IMR-90 (cell line): ENCODE measurements around the gene HOXB1. TPM values are rescaled to one million over a fixed set of nuclear protein-coding genes. Genes with fewer than 3 reads are reported as not detected.

ENCODE experiments used
- ATAC-seq: fragments of 200-7000 bp; cut with Tn5 transposase; 2 replicates; pipeline ENCODE4 v1.9.1; 2020; ENCODE audit warnings: low read depth, mild to moderate bottlenecking, moderate library complexity
- BruUV-seq: library from RNA; stranded (reverse); fragments of 400-500 nt; replicated peaks from 2 replicates; lab custom pipeline; 2021; lab: Mats Ljungman, UMichigan
- CTCF ChIA-PET: fragments of 300-600 bp; formaldehyde crosslinking; extraction: SDS; loops from one replicate; lab custom pipeline; 2021; ENCODE audit warnings: antibody characterized with exemption; lab: Yijun Ruan, JAX
- POLR2A ChIA-PET: fragments of 300-600 bp; sonication (Branson Sonifier 250); formaldehyde crosslinking; loops from one replicate; lab custom pipeline; 2022; ENCODE audit warnings: antibody characterized with exemption; ENCODE audit not compliant: unreplicated experiment; lab: Charles Lee
- DNase-seq: peaks from one replicate; pipeline ENCODE4 v3.0.0; 2013
- H2AFZ ChIP-seq: replicated peaks from 2 replicates; pipeline ENCODE3; 2013; ENCODE audit warnings: low read length, mild to moderate bottlenecking; ENCODE audit not compliant: poor library complexity
- H2AK5ac ChIP-seq: 2 replicates; pipeline ENCODE4 v1.6.1; 2013; ENCODE audit warnings: low read depth, low read length, inconsistent platforms
- H2AK9ac ChIP-seq: replicated peaks from 2 replicates; pipeline ENCODE3; 2013; ENCODE audit warnings: mild to moderate bottlenecking, low read depth, low read length, moderate library complexity; ENCODE audit not compliant: poor library complexity
- H2BK120ac ChIP-seq: 2 replicates; pipeline ENCODE4 v1.6.1; 2013; ENCODE audit warnings: low read depth, low read length, inconsistent platforms
- H2BK15ac ChIP-seq: 3 replicates; pipeline ENCODE4 v1.6.1; 2013; ENCODE audit warnings: low read depth, low read length, inconsistent platforms
- H2BK20ac ChIP-seq: 2 replicates; pipeline ENCODE4 v1.6.1; 2013; ENCODE audit warnings: low read depth, mild to moderate bottlenecking, inconsistent platforms, low read length, moderate library complexity
- H2BK5ac ChIP-seq: 2 replicates; pipeline ENCODE4 v1.6.1; 2013; ENCODE audit warnings: mild to moderate bottlenecking, low read depth, low read length, inconsistent platforms; ENCODE audit not compliant: poor library complexity, severe bottlenecking
- H3K14ac ChIP-seq: replicated peaks from 2 replicates; pipeline ENCODE4 v1.6.1; 2013; ENCODE audit warnings: low read depth, low read length, inconsistent platforms
- H3K18ac ChIP-seq: 2 replicates; pipeline ENCODE4 v1.6.1; 2013; ENCODE audit warnings: low read depth, low read length, control low read depth
- H3K23ac ChIP-seq: 2 replicates; pipeline ENCODE4 v1.6.1; 2013; ENCODE audit warnings: low read depth, low read length, inconsistent platforms
- H3K27ac ChIP-seq: 2 replicates; pipeline ENCODE4 v1.5.1; 2013; ENCODE audit warnings: mild to moderate bottlenecking, control low read depth, low read length; ENCODE audit not compliant: insufficient read depth
- H3K27me3 ChIP-seq: 2 replicates; pipeline ENCODE4 v1.6.1; 2013; ENCODE audit warnings: low read length; ENCODE audit not compliant: control insufficient read depth, insufficient read depth
- H3K36me3 ChIP-seq: 2 replicates; pipeline ENCODE4 v1.6.1; 2013; ENCODE audit warnings: low read length, mixed read lengths; ENCODE audit not compliant: control insufficient read depth, insufficient read depth
- H3K4ac ChIP-seq: 2 replicates; pipeline ENCODE4 v1.6.1; 2013; ENCODE audit warnings: low read depth, low read length, inconsistent platforms
- H3K4me1 ChIP-seq: 2 replicates; pipeline ENCODE4 v1.6.1; 2013; ENCODE audit warnings: low read length, mixed read lengths; ENCODE audit not compliant: control insufficient read depth, insufficient read depth
- H3K4me2 ChIP-seq: 2 replicates; pipeline ENCODE4 v1.6.1; 2013; ENCODE audit warnings: low read depth, mild to moderate bottlenecking, control low read depth, low read length, moderate library complexity
- H3K4me3 ChIP-seq: 2 replicates; pipeline ENCODE4 v1.5.1; 2013; ENCODE audit warnings: low read depth, mild to moderate bottlenecking, control low read depth, low read length, moderate library complexity; ENCODE audit not compliant: insufficient read depth
- H3K56ac ChIP-seq: 2 replicates; pipeline ENCODE4 v1.6.1; 2013; ENCODE audit warnings: low read length, inconsistent platforms; ENCODE audit not compliant: insufficient read depth; ENCODE audit errors: extremely low read depth
- H3K79me1 ChIP-seq, 2 experiments: 2 replicates each; pipeline ENCODE4 v1.6.1; 2013; ENCODE audit warnings: low read length in 2 of 2, inconsistent platforms in 1 of 2, low read depth in 1 of 2
- H3K9ac ChIP-seq: 2 replicates; pipeline ENCODE4 v1.6.1; 2013; ENCODE audit warnings: low read depth, low read length, control low read depth
- H3K9me1 ChIP-seq: 2 replicates; pipeline ENCODE4 v1.6.1; 2013; ENCODE audit warnings: low read length, inconsistent platforms; ENCODE audit not compliant: insufficient read depth
- H3K9me3 ChIP-seq: 2 replicates; pipeline ENCODE4 v1.6.1; 2013; ENCODE audit warnings: low read length; ENCODE audit not compliant: control insufficient read depth, insufficient read depth
- H4K20me1 ChIP-seq: 2 replicates; pipeline ENCODE4 v1.6.1; 2013; ENCODE audit warnings: low read length, inconsistent platforms; ENCODE audit not compliant: insufficient read depth
- H4K5ac ChIP-seq: 2 replicates; pipeline ENCODE4 v1.6.1; 2013; ENCODE audit warnings: mild to moderate bottlenecking, low read depth, low read length, control low read depth
- H4K8ac ChIP-seq, 2 experiments: 2 replicates each; pipeline ENCODE4 v1.6.1; 2013; ENCODE audit warnings: low read depth in 2 of 2, low read length in 2 of 2, control low read depth in 1 of 2, inconsistent platforms in 1 of 2
- H4K91ac ChIP-seq: 2 replicates; pipeline ENCODE4 v1.6.1; 2013; ENCODE audit warnings: low read depth, low read length, inconsistent platforms; ENCODE audit not compliant: insufficient read depth
- BHLHE40 ChIP-seq: fragments of 150-350 bp; IDR thresholded peaks from 2 replicates; pipeline ENCODE4 v1.6.1; 2016; ENCODE audit warnings: mild to moderate bottlenecking, low read depth, low read length
- CEBPB ChIP-seq: IDR thresholded peaks from 2 replicates; pipeline ENCODE4 v1.6.1; 2012; ENCODE audit warnings: low read depth, low read length, improper control_type of control experiment
- CHD1 ChIP-seq: IDR thresholded peaks from 2 replicates; pipeline ENCODE4 v1.6.1; 2012; ENCODE audit warnings: low read depth, low read length, improper control_type of control experiment
- ELK1 ChIP-seq: fragments of 150-350 bp; IDR thresholded peaks from 2 replicates; pipeline ENCODE4 v1.6.1; 2016; ENCODE audit warnings: low read depth, mild to moderate bottlenecking, low read length, moderate library complexity, borderline replicate concordance
- FOS ChIP-seq: fragments of 150-350 bp; IDR thresholded peaks from 2 replicates; pipeline ENCODE4 v1.6.1; 2016; ENCODE audit warnings: low read depth, low read length
- MAFK ChIP-seq: IDR thresholded peaks from 2 replicates; pipeline ENCODE4 v1.6.1; 2012; ENCODE audit warnings: low read depth, low read length, improper control_type of control experiment
- MAZ ChIP-seq: IDR thresholded peaks from 2 replicates; pipeline ENCODE4 v1.6.1; 2012; ENCODE audit warnings: low read depth, mild to moderate bottlenecking, low read length, improper control_type of control experiment, moderate library complexity, borderline replicate concordance
- MXI1 ChIP-seq: IDR thresholded peaks from 2 replicates; pipeline ENCODE4 v1.6.1; 2012; ENCODE audit warnings: low read depth, mild to moderate bottlenecking, low read length, moderate library complexity, borderline replicate concordance
- RAD21 ChIP-seq: IDR thresholded peaks from 2 replicates; pipeline ENCODE4 v1.6.1; 2012; ENCODE audit warnings: low read length, improper control_type of control experiment
- RCOR1 ChIP-seq: IDR thresholded peaks from 2 replicates; pipeline ENCODE4 v1.6.1; 2012; ENCODE audit warnings: mild to moderate bottlenecking, low read length, improper control_type of control experiment; ENCODE audit not compliant: insufficient replicate concordance
- USF2 ChIP-seq: fragments of 150-350 bp; IDR thresholded peaks from 2 replicates; pipeline ENCODE4 v1.6.1; 2017; ENCODE audit warnings: mild to moderate bottlenecking, antibody characterized with exemption, low read length, low read depth
- WGBS, 2 experiments: methylation state at CpG; one replicate each; pipeline versions ENCODE4 v1.1.5 to v1.1.7; 2013; ENCODE audit warnings: missing lambda C conversion rate in 2 of 2; ENCODE audit not compliant: insufficient read length in 1 of 2; ENCODE audit errors: extremely low coverage in 2 of 2; 5-methylcytosine and 5-hydroxymethylcytosine counted together
- dilution Hi-C: fragments of 300-500 bp; cut with HindIII; formaldehyde crosslinking; loops from one replicate; pipeline ENCODE4 v1.14.3; 2018; ENCODE audit warnings: low sequenced_read_pairs; ENCODE audit not compliant: unreplicated experiment
- in situ Hi-C: fragments of 300-500 bp; cut with MboI; formaldehyde crosslinking; loops from 3 replicates; pipeline ENCODE4 v1.14.3; 2019; ENCODE audit warnings: low sequenced_read_pairs, inconsistent platforms, mixed read lengths
- intact Hi-C: fragments of 100-400 bp; cut with micrococcal nuclease; formaldehyde crosslinking; loops from 2 replicates; pipeline ENCODE4 v1.10.0; 2022
- polyA plus RNA-seq, 3 experiments: library from polyadenylated mRNA; depleted of rRNA; stranded (reverse); fragments of >200 nt; gene quantifications; 2 replicates each; pipeline ENCODE4 v1.2.3, GENCODE V29; 2012; ENCODE audit warnings: low replicate concordance in 1 of 3
- total RNA-seq: library from RNA; depleted of rRNA; stranded (reverse); fragments of >200 nt; gene quantifications from 2 replicates; pipeline ENCODE4 v1.2.3, GENCODE V29; 2012

The HOXB1 gene
- total and polyA plus RNA-seq, 2 of the 4 experiments (the other 2 are of a cell fraction): not detected

- Histone ChIP-seq H4K20me1 (peaks cover 8% of the 10 kb centered on the region; the same call in 1 of the 2 replicates), H3K18ac (peak overlapping the region; percentile 77), H2AK9ac (peak overlapping the region; percentile 26), H3K27me3 (no peaks in the 10 kb centered on the region), H3K4me2 (peak overlapping the region; percentile 70), H3K9me3 (no peaks in the 10 kb centered on the region), H2BK20ac (peak overlapping the region; percentile 87), H4K91ac (peak overlapping the region; percentile 85), H3K27ac (peak overlapping the region; percentile 86), H3K9ac (0 out of 2 replicates have a peak overlapping the region, but pooled peaks have one; percentile 7), H2AFZ (no peak overlapping the region), H3K4me3 (no peak overlapping the region), H3K36me3 (no peaks in the 10 kb centered on the region), H4K8ac (peak overlapping the region; percentile 88 to 96), H4K5ac (peak overlapping the region; percentile 74; the same call in 1 of the 2 replicates), H2BK120ac (peak overlapping the region; percentile 99), H3K9me1 (peaks cover 21% of the 10 kb centered on the region), H2BK15ac (peak overlapping the region; percentile 98; the same call in 2 of the 3 replicates), H2AK5ac (peak overlapping the region; percentile 46), H3K23ac (peak overlapping the region; percentile 99), H2BK5ac (peak overlapping the region; percentile 96), H3K4me1 (peaks cover 19% of the 10 kb centered on the region), H3K79me1 (peaks cover 0 to 35% of the 10 kb centered on the region in 2 experiments; a peak in 3 of 4 replicates), H3K4ac (peak overlapping the region; percentile 96), H3K56ac (peak overlapping the region; percentile 90), H3K14ac (peak overlapping the region; percentile 96)
- ChIA-PET CTCF (interaction anchor here (0.6 to 1.3 kb wide), 3 partner anchors 9 to 358 kb away, joined by 4 to 6 read pairs (median 5); no protein-coding TSS in a partner anchor), POLR2A (interaction anchor here (0.7 to 2.0 kb wide), 6 partner anchors 11 to 110 kb away, joined by 3 to 14 read pairs (median 3); partner anchors contain the start of gene HOXB5)
- BruUV-seq: no TSS peak
- ATAC-seq: peak; percentile 75
- DNase-seq: peak; percentile 100
- in situ Hi-C loops: no loop called here
- dilution Hi-C loops: no loop called here
- intact Hi-C loops: loop anchor here (2.0 kb wide), 1 partner anchor 57 kb away; no protein-coding TSS in a partner anchor
- TF ChIP-seq MAZ: no peak; the same call in 1 of the 2 replicates
- peak; percentile 5; the same call in 1 of the 2 replicates for TF ChIP-seq RAD21
- no peak for TF ChIP-seq MAFK
- peak; percentile 28; the same call in 1 of the 2 replicates for TF ChIP-seq USF2
- TF ChIP-seq MXI1: peak; percentile 75; the same call in 1 of the 2 replicates
- 0 out of 2 replicates have a peak, but pooled peaks have one; percentile 25 for TF ChIP-seq CHD1
- peak; percentile 40 for TF ChIP-seq FOS
- TF ChIP-seq ELK1: no peak
- TF ChIP-seq RCOR1: peak; percentile 34
- TF ChIP-seq CEBPB: peak; percentile 1; the same call in 1 of the 2 replicates
- peak; percentile 77 for TF ChIP-seq BHLHE40
- WGBS, 2 experiments: 0% methylated on average over 1 of the region's 6 CpGs; no CpG with 5 or more reads in 1 of the 2 experiments
These were observed 47.2 kb downstream of the HOXB1 start for GRCh38 chr17:48483471-48484131.
